ENCODE measurements around the gene SPATA31D1.

SPATA31D1 gene

DNA sequence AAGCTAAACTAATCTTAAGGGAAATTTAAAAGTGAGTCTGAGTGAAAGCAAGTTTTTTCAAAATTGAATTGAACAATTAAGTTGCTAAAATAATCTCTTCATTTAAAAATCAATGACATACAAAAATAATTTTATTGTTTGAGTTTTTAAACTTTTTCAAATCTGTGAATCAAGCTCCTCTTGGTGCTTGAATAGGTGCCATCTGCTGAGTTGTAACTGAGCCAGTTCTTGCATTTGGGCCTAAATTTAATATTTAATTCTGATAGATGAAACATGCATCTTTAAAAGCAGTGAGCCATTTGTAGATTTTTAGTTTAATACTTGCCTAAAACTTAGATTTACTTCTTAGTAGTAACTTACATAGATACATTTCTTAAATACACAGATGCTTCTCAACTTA lies 31.8 kb downstream of the SPATA31D1 start:
- DNase-seq (ENCODE audit: insufficient read length, low spot score) (no peak), FAIRE-seq (no peak)

DNA sequence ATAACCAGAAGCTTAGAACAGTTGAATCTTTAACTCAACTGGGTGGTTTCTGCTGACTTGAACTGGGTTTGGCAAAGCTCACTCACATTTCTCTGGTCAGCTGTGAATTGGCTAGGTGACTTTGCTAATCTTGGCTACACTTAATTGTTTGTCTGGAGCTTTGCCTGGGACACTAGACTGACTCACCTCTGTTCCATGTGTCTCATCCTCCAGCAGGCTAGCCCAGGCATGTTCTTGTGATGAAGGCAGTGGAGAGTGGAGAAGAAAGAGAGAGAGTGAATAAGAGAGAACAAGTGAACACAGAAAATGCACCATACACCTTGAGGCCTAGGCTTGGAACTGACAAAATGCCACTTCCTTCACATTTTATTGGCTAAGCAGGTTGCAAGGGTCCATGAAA lies 32.6 kb downstream of the SPATA31D1 start:
- no peak for FAIRE-seq
- DNase-seq (ENCODE audit: insufficient read length, low spot score): peak; percentile 3

DNA sequence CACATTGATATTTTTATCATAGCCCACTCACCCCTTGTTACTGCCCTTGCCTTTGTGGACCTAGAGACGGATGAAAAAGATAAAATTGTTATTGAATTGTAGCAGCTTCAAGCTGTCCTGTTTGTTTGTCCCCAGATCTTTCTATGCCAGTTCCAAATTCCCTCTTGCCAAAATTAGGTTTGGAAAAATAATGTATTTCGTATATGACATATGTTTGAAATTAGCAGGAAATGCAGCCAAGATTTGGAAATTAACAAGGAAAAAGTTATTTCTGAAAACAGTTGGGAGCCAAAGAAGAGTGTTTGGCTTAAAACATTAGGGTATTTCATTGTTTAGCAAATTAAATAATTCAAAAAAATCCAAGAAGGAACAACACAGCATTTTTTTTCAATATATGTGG lies 33.5 kb downstream of the SPATA31D1 start:
- FAIRE-seq: no peak
- DNase-seq (ENCODE audit: insufficient read length, low spot score): no peak

DNA sequence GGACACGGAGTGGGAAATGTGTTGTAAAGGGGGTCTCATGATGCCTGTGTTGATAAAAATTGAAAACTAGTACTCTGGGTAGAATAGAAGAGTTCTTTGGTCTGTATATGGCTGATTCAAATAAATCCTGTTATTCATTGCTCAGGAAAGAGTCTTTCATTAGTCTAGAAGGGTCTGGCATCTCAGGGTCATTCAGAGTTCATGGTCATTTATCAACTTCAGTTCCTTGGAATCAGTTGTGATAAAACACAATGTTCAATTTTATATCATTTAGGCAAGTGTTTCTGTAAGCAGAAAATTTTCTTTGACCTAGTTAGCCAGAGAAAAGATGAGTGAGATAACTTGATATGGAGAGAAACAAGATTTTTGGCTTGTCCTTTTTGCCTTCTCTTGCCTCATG lies 36.3 kb downstream of the SPATA31D1 start:
- DNase-seq (ENCODE audit: insufficient read length, low spot score) (no peak), FAIRE-seq (no peak)

DNA sequence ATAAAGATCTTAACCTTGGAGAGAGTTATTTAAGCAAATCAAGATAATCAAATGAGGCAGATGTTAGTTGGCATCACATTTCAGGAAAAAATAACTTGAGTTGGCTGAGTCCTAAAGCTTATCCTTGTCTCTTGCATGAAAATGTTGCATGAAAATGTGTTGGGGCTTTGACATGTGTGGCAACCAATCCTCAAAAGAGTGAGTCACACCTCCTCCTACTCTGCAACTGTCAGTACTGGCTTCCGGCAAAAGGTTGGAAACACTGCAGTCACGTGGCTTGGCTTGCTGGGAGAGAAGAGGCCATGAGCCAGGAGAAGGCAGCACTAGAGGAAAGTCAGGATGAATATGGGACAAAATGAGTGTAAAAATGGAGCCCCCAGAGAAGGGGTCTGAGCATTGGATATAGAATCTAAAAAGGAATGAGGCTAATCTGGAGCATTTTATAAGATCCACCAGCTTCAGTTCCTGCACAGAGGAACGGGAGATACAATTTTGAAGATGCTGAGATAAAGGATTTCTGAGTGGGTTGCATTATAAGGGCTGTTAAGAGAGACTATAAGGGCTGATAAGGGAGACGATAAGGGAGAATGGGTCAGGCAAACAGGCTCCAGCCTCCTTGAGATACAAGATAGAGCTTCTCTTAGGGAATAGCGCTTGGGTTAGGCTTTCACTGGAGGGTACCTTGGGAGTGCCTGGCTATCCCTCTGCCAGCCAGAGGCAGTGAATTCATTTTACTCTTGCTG lies 43.1 kb downstream of the SPATA31D1 start:
- no peak for FAIRE-seq
- DNase-seq (ENCODE audit: insufficient read length, low spot score): peak; percentile 3

DNA sequence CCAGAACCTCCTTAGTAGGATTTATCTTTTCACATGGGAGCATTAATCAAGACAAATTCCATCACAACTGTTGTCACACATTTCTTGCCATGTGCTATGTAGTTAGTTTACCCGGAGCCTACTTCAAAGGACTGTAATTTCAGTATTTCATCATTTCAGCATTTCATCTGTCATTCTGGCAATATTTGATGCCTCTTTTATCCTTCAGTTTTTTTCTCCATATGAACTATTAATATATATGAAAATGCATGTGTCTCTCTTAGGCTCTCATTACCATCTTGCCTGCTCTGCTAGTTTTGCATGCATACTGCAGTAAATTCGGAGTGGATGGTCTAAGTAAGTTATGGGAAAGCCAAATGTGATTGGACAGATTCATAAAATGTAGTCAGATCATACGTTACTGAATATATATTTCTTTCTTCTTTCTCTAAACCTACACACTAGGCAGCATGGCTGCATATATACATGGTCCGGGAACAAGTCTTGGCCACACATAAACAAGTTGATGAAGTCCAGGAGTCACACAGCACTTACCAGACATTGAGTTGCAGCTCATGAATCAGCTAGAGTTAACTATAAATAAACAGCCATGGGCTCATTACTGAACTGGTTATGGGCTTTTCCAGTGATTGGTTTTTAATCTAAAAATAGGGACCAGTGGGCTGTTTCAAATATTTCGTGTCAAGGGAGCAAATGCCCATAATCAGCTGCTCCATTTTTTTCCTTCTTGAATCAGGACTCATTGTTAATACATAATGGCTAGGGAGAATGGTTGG lies 46.6 kb downstream of the SPATA31D1 start:
- DNase-seq (ENCODE audit: insufficient read length, low spot score): no peak
- no peak for FAIRE-seq

DNA sequence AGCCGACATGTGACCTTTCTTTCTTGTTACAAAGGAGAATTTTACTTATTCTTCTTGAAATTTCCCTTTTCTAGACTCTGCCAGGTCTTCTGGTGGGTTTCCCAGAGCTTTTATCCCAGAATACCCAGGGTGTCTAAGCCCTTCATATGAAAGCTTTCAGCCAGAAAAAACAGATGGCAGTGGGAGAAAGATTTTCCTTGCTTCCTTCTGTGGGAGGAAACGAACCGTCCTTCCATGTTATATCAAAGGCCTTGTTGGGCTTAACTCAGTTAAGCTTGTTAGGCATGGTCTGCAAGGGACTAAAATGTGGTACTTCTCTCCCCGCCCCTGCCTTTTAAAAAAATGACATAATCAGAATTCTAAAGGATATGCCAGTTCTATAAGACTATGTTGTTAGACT lies 47.5 kb downstream of the SPATA31D1 start:
- FAIRE-seq (no peak), DNase-seq (ENCODE audit: insufficient read length, low spot score) (no peak)

DNA sequence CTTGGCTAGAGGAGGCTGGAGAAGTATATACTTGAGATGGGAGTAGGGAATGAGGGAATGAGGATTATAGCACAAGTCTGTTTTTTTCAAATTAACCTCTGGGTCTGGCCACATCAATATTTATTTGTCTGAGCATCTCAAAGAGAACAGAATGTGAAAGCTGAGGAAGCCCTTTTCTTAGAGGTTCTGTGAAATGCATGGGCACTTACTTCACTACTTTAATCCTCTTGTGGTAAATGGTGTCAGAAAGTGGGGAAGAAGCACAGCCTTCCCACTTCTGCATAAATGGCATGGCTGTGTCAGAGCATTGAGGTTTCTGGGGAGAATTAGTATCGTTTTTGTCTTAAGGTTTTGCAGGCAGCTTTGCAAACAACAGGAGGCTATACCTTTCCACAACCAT lies 48.6 kb downstream of the SPATA31D1 start:
- DNase-seq (ENCODE audit: insufficient read length, low spot score): no peak

DNA sequence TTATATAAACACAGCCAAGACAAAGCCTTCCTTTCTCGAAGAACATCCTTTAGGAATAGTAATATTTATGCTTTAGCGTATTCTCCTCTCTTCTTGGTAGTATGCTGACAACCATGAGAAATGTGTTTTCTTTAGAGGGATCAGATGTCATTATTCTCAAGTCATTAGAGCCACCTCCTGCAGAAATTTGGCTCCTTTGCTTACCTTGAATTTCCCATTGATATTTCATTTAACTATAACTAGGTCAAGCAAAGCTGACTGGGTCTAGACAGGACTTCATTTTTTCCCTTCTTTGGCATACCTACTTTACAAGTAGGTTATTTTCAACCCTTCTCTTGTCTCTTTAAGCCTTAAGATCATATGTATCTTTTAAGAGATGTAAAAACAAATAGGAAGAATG lies 50.3 kb downstream of the SPATA31D1 start:
- no peak for DNase-seq (ENCODE audit: insufficient read length, low spot score)
- no peak for FAIRE-seq

More for the DNA sequence above, 48.6 kb downstream of the SPATA31D1 start:
- no peak for FAIRE-seq

Measured in HTR-8/SVneo (cell line).